Tibial nerve (tissue), 4 donors: Measurements from ENCODE around the gene OXCT1. TPM values are rescaled to one million over a fixed set of nuclear protein-coding genes. Genes with fewer than 3 reads are reported as not detected.

Experiments
- DNase-seq, 2 donors: peaks; one replicate each; pipeline ENCODE4 v3.0.0-alpha.2; 2019; ENCODE audit warnings: low spot score in 2 of 2
- H3K27ac ChIP-seq, 4 donors: fragments of 200-600 bp; sonication (generic) in 3 of 4; one replicate each; pipeline ENCODE4 v1.5.1; 2017 to 2019; ENCODE audit warnings: mild to moderate bottlenecking in 1 of 4
- H3K27me3 ChIP-seq, 2 donors: fragments of 200-600 bp; sonication (generic) in 1 of 2; one replicate each; pipeline versions ENCODE4 v1.5.1 to v1.6.0; 2017 to 2019
- H3K36me3 ChIP-seq, 3 donors: fragments of 200-600 bp; sonication (generic); one replicate each; pipeline ENCODE4 v1.5.1; 2018 to 2019
- H3K4me1 ChIP-seq, 4 donors: fragments of 200-600 bp; sonication (generic) in 3 of 4; one replicate each; pipeline ENCODE4 v1.5.1; 2017 to 2019
- H3K4me3 ChIP-seq, 4 donors: fragments of 200-600 bp; sonication (generic) in 3 of 4; one replicate each; pipeline ENCODE4 v1.5.1; 2017 to 2019; ENCODE audit warnings: mild to moderate bottlenecking in 1 of 4, moderate library complexity in 1 of 4
- H3K9me3 ChIP-seq, 4 donors: fragments of 200-600 bp; sonication (generic) in 3 of 4; one replicate each; pipeline ENCODE4 v1.5.1; 2017 to 2019
- CTCF ChIP-seq, 5 experiments: fragments of 200-600 bp in 3 of 5; fragments of 450-650 bp in 2 of 5; sonication (generic) in 3 of 5; IDR thresholded peaks; one replicate each; pipeline ENCODE4 v1.5.1; 2016 to 2019; ENCODE audit warnings: antibody characterized with exemption in 5 of 5, mild to moderate bottlenecking in 3 of 5, moderate library complexity in 2 of 5
- EP300 ChIP-seq, 2 donors: sonication (generic); formaldehyde crosslinking; IDR thresholded peaks; one replicate each; pipeline ENCODE4 v1.6.1; 2017; ENCODE audit warnings: antibody characterized with exemption in 2 of 2, mild to moderate bottlenecking in 1 of 2
- POLR2A ChIP-seq, 2 donors: fragments of 450-650 bp; IDR thresholded peaks; one replicate each; pipeline ENCODE4 v1.6.1; 2017; ENCODE audit warnings: antibody characterized with exemption in 2 of 2, mild to moderate bottlenecking in 2 of 2, moderate library complexity in 2 of 2
- WGBS, 2 donors: methylation state at CpG; one replicate each; pipeline ENCODE4 v1.1.5; 2018; 5-methylcytosine and 5-hydroxymethylcytosine counted together
- total RNA-seq, 4 donors: library from RNA; depleted of rRNA; stranded (reverse); fragments of >200 nt; gene quantifications; one replicate each; pipeline ENCODE4 v1.1.0, GENCODE V29; 2016

OXCT1 gene
- total RNA-seq, 4 donors from 2014 or later: 20.4 to 41.2 (median 26.0) TPM

- no peak for DNase-seq
- peaks cover 0 to 22% (median 0%) of the 10 kb centered on the region in 3 donors for H3K36me3 ChIP-seq
- 88 to 90% methylated on average over 4 of the region's 4 CpGs for WGBS, 2 donors
- no peak overlapping the region for H3K27ac ChIP-seq
- no peak for TF ChIP-seq EP300 (IDR thresholded peaks at IDR 0.05)
- TF ChIP-seq POLR2A (IDR thresholded peaks at IDR 0.05): no peak
- TF ChIP-seq CTCF (IDR thresholded peaks at IDR 0.05): no peak
- peaks cover 0 to 12% (median 0%) of the 10 kb centered on the region in 4 donors for H3K4me1 ChIP-seq
- no peaks in the 10 kb centered on the region for H3K27me3 ChIP-seq
- H3K9me3 ChIP-seq: no peaks in the 10 kb centered on the region
- no peak overlapping the region for H3K4me3 ChIP-seq
These were observed 28.9 kb downstream of the OXCT1 start for GRCh38 chr5:41841325-41841724.

- H3K9me3 ChIP-seq: no peaks in the 10 kb centered on the region
- no peak for DNase-seq
- 82 to 89% methylated on average over 1 of the region's 1 CpG for WGBS, 2 donors
- no peaks in the 10 kb centered on the region for H3K27me3 ChIP-seq
- no peak for TF ChIP-seq CTCF (IDR thresholded peaks at IDR 0.05)
- no peak for TF ChIP-seq POLR2A (IDR thresholded peaks at IDR 0.05)
- TF ChIP-seq EP300 (IDR thresholded peaks at IDR 0.05): no peak
- H3K27ac ChIP-seq: no peak overlapping the region
- H3K36me3 ChIP-seq: peaks cover 0 to 22% (median 0%) of the 10 kb centered on the region in 3 donors
- H3K4me1 ChIP-seq: peaks cover 0 to 22% (median under 1%) of the 10 kb centered on the region in 4 donors
- H3K4me3 ChIP-seq: no peak overlapping the region
These were observed 30.0 kb downstream of the OXCT1 start for GRCh38 chr5:41840251-41840650.

- TF ChIP-seq POLR2A (IDR thresholded peaks at IDR 0.05): no peak
- TF ChIP-seq EP300 (IDR thresholded peaks at IDR 0.05): no peak
- no peak for TF ChIP-seq CTCF (IDR thresholded peaks at IDR 0.05)
- 95 to 98% methylated on average over 3 of the region's 3 CpGs for WGBS, 2 donors
- Histone ChIP-seq H3K27me3 (no peaks in the 10 kb centered on the region), H3K27ac (no peak overlapping the region), H3K4me1 (peaks cover 0 to 22% (median 4%) of the 10 kb centered on the region in 4 donors), H3K9me3 (no peaks in the 10 kb centered on the region), H3K4me3 (no peak overlapping the region), H3K36me3 (peaks cover 0 to 27% (median 0%) of the 10 kb centered on the region in 3 donors)
- no peak for DNase-seq
These were observed 32.4 kb downstream of the OXCT1 start for GRCh38 chr5:41837793-41838192.

- Histone ChIP-seq H3K36me3 (peaks cover 0 to 26% (median 0%) of the 10 kb centered on the region in 3 donors), H3K4me3 (no peak overlapping the region), H3K27ac (no peak overlapping the region), H3K4me1 (peaks cover 0 to 19% (median 4%) of the 10 kb centered on the region in 4 donors), H3K9me3 (no peaks in the 10 kb centered on the region), H3K27me3 (no peaks in the 10 kb centered on the region)
- WGBS, 2 donors: 24 to 25% methylated on average over 3 of the region's 3 CpGs
- TF ChIP-seq EP300 (IDR thresholded peaks at IDR 0.05): no peak
- no peak for TF ChIP-seq POLR2A (IDR thresholded peaks at IDR 0.05)
- no peak for TF ChIP-seq CTCF (IDR thresholded peaks at IDR 0.05)
- DNase-seq: peak in 1 of 2 donors; percentile 40
These were observed 34.6 kb downstream of the OXCT1 start for GRCh38 chr5:41835645-41836044.

GRCh38 chr5:41834506-41834905 is 35.7 kb downstream of the OXCT1 start:
- H3K27me3 ChIP-seq: no peaks in the 10 kb centered on the region
- no peak for DNase-seq
- TF ChIP-seq EP300 (IDR thresholded peaks at IDR 0.05) (no peak), POLR2A (IDR thresholded peaks at IDR 0.05) (no peak), CTCF (IDR thresholded peaks at IDR 0.05) (no peak)
- H3K36me3 ChIP-seq: peaks cover 0 to 33% (median 0%) of the 10 kb centered on the region in 3 donors
- no peaks in the 10 kb centered on the region for H3K9me3 ChIP-seq
- WGBS, 2 donors: 56 to 70% methylated on average over 1 of the region's 1 CpG
- no peak overlapping the region for H3K4me3 ChIP-seq
- peaks cover 0 to 19% (median 4%) of the 10 kb centered on the region in 4 donors for H3K4me1 ChIP-seq
- H3K27ac ChIP-seq: no peak overlapping the region
